NOMO-1 treated with dmso at 0.1 percent for 144 hours (cell line): ENCODE measurements around the gene LRP5.
A peak's percentile ranks its signal among the peaks of the same experiment; 100 is the strongest.
"Not testable (repeated sequence)": the region's sequence is repeated elsewhere in the genome, so short reads cannot be mapped to it uniquely, and the experiment has no call there.

Experiments used
- DNase-seq: peaks from one replicate; lab custom pipeline; 2025; ENCODE audit not compliant: unreplicated experiment; lab: John Stamatoyannopoulos, UW

LRP5 gene

DNA sequence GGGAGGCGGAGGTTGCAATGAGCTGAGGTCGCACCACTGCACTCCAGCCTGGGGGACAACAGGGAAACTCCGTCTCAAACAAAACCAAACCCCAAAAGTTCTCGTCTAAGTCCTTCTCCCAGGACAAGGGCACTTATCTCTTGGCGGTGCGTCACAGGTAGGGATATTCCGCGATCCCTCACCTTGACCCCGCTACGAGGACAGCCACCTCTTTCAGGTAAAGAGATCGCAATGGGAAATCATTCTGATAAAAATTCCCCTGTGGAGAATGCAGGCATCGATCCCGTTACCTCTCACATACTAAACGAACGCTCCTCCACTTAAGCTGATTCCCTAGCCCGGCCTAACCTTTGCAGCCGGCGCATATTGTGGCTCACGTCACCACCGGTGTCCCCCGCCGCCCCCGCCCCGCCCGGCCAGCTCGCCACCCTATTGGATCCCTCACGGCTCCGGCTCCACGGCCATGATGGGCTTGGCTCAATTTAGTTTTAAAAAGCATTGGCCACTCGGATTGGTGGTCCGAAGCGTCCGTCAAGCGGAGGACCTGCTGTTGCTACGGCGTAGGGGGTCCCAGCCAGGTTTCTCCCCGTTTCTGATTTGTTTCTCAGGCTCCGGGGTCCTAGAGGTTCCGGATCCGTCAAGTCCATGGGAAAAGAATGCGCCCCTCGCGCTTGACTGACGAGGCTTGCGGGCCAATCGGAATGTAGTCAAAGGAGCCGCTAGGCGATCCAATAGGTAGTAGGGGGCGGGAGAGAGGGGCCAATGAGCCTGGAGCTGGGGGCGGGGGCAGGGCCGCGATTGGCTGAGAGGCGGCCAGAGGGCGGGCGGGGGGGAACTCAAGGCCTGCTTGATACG lies 147.7 kb downstream of the LRP5 start:
- peak; percentile 98 for DNase-seq

DNA sequence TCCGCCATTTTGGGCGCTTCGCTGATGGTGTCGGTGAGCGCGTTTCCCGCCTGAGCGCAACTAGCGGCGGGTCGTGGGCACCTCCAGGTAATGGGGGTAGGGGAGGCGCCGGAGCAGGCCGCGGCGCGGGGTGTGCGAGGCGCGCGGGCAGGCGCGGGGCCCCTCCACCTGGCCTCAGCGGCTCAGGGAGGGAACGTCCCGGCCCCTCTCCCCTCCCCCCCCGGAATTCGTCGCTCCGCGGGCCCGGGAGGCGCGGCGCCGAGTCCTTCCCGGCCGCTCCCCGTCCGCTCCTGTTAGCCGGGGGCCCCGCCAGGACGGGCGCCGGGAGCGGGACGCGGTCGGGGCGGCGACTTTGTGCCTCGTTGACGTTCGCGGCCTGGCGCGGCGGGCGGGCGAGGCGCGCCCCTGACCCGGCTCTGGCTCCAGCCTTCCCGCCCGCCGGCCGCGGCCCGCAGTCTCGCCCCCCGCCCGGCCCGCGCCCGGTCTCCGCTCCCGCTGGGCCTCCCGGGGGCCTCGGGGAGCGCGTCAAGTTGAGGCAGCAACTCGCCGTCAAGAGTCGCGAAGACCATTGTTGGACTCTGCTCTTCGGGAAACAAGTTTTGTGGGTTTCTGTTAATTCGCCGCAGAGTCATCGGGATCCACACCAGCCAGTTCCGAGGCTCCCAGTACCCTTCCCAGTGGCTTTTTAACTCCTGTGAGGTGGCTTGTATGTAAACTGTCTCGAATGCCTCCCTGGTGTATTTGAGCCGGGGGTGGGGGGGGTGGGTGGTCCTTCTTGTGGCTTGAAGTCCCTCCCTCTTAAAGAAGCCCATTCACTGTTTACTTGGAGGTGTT lies 148.6 kb downstream of the LRP5 start, which contains the start of gene PPP6R3:
Gene PPP6R3, plus strand, starts transcription at position 12 of the 834 bp plus-strand sequence. CDS start 76,913 bp downstream, outside the sequence.
- no peak for DNase-seq

DNA sequence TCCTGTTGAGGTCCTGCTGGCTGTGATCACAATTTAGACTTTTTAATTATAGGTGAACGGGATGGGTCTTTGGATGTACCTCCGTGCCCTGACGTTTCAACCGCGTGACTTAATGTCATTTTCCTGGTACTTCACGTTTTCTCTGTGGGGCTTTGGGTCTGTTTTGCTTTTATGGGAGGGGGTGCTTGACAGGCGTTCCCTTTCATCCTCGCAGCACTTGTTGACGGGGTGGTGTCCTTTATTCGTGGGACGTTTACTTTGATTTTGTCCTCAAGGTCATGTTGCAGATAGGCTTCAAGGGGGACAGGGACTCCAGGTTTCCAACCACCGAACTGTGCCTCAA lies 149.2 kb downstream of the LRP5 start:
- no peak for DNase-seq

DNA sequence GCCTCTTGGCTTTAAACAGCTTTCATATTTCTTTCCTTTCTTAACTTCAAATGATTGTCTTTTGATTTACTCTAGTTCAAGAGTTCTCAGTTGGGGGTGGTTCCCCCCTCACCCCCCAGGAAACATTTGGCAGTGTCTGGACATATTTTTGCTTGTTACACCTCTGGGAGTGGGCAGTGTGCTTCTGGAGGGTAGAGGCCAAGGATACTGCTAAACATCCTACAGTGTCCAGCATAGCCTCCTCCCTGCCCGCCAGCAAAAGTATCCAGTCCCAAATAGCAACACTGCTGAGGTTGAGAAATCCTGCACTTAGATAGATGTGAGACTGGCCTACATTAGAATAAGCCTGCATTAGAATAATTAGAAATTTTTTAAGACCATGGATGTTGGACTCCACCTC lies 151.3 kb downstream of the LRP5 start:
- DNase-seq = no peak

DNA sequence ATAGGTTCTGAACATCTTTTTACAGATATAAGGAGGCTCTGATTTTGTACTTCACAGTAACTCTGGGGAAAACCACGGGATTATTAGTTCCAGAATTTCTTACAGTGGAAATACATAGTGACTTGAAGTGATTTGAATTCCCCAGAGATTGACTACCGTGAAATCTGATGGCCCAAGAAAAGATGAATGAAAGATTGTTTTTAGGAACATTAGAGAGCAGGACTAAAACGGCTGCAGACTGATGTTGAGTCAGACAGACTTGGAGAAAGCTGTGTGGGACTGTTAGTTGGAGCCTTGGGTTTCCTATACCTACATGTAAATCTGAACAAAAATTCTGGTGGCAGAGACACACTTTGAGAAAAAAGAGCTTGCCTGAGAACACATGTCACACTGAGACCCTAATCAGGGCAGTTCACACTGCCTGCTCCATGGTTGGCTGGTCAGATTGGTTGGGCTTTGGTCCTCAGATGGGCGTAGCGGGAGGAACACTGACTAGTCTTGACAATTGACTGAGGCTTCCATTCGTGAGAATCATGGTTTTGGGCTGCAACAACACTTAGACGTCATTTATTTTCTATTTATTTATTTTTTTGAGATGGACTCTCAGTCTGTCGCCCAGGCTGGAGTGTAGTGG lies 154.9 kb downstream of the LRP5 start:
- DNase-seq = no peak

DNA sequence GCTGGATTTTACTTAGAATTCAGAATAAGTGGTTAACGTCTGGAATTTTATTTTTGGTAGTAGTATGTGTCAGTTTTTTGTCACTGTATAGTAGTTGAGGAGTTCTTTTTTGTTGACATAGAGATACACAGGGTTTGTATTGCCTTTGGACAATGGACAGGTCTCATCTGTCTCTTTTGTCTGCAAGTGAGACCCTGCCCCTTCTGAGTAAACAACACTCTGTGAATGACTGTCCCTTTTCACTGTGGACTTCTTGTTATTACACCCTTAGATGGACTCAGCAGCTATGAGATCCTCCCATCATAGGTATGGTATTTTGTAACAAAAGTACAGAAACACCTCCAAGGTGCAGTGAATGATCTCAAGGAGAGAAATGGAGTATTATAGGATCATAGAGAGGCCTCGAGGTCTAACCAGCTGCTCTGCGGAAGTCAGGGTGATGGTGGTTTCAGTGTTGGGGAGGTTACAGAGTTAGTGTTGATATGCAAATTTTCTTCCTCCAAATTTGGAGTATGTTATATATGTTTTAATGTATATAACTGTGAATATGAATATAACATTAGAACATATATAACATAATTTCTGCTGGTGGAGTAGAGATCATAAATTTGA lies 155.9 kb downstream of the LRP5 start:
- no peak for DNase-seq

DNA sequence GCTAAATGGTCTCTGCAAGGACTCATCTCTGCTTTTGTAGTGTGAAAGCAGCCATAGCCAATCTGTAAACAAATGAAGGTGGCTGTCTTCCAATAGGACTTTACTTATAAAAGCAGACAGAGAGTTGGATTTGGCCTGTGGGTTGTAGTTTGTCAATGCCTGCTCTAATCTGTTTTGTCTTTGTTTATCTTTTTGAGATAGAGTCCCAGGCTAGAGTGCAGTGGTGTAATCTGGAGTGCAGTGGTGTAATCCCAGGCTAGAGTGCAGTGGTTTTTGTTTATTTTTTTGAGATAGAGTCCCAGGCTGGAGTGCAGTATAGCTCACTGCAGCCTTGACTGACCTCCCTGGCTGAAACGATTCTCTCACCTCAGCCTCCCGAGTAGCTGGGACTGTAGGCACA lies 156.7 kb downstream of the LRP5 start:
- no peak for DNase-seq

DNA sequence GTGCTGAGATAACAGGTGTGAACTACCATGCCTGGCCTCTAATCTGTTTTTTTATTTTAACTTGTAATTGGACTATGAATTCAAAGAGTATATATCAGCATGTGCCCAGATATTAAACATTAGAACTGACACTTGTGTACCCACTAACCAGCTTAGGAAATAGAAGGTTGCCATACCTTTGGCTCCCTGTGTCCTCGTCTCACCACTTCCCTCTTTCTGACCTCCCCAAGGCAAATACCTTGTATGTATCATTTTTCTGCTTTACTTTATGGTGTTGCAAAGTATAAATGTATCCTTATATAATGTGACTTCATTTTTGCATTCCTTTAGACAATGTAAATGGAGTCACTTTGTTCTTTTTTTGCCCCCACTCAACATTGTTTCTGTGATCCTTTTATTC lies 157.3 kb downstream of the LRP5 start:
- DNase-seq = no peak

DNA sequence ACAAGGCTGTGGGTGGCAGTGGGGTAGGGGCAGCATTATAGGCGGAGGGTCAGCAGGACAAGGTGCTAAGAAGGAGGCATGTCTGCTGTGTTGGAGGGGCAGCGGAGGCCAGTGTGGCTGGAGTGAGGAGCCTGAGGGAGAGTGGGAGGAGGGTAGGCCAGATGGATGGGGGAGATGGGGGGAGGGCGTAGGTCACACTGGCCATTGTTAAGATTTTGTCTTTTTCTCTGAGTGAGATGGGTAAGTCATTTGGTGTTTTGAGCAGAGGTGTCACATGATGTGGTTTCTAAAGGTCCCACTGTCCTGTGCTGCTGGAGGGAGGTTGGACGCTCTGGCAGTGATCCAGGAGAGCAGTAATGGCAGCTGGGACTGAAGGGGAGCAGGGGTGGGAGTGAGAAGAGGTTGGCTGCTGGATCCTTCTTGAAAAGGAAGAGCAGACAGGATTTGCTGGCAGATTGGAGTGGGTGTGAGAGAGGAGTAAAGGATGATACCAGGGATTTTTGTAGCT lies 158.0 kb downstream of the LRP5 start:
- no peak for DNase-seq

DNA sequence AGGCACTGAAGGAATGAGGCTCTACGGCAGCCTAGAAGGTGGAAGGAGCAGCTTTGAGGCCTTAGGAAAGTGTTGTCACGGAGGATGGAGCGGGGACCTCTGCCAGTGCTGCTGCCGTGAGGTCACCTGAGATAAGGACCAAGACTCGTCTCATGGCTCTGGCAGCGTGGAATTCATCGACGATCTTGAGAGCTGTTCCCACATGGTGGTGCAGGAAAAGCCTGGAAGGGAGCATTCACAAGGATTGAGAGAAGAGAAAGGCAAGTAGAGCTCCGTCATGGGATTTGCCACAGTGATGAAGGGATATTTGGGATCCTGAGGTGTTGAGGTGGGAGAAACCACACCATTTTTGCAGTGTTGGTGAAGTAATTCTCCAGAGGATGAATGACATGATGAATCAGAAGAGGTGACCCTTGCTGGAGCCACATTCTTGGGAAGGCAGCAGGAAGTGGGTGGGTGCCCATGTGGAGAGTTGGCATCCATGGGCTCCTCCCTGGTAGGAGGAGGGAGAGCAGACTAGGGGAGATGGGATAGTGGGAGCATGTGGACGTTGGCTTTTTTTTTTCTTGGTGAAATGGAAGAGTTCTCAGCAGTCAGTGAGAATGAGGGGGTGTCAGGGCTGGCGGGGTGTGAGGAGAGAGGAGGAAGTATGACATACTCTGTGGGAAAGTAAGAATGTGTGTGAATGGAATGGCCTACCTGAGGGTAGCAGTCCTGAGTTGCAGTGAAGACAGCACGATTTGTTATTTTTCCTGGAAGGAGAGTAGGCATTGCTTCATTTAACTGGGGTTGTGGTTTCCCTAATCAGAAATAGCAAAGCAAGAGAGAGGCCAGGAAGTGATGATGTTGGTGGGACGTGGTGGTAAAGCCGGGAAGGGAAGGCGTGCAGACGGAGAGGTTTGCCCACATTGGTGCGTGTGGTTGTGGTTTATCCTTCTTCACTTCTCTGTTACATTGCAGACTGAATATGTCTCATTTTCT lies 159.3 kb downstream of the LRP5 start:
- peak; percentile 61 for DNase-seq

DNA sequence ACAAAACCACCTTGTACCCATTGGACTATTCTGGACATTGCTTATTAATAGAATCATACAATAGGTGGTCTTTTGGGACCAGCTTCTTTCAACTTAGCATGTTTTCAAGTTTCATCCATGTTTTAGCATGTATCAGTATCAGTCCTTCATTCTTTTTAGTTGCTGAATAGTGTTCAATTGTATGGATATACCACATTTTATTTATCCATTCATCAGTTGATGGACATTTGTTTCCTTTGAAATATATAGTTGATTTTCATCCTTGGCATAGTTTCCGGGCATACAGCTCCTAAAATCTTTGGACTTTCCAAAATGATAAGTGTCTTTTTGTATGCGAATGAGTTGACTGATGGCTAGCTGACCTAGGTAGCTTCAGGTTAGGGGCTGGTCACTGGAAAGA lies 160.4 kb downstream of the LRP5 start:
- DNase-seq = no peak

DNA sequence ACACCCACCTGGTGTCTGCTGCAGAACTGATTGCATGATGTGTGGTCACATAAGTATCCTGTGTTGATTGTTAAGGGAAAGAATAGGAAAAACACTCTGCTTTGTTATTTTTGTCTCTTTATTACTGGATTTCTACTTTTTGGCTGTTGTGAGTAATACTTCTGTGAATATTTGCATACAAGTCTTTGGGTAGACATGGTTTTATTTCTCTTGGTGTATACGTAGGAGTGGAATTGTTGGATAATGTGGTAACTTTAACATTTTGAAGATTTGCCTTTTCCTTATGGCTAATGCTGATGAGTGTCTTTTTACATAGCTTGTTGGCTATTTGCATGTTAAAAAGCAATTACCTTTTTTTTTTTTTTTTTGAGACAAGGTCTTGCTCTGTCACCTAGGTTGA lies 161.3 kb downstream of the LRP5 start:
- no peak for DNase-seq

DNA sequence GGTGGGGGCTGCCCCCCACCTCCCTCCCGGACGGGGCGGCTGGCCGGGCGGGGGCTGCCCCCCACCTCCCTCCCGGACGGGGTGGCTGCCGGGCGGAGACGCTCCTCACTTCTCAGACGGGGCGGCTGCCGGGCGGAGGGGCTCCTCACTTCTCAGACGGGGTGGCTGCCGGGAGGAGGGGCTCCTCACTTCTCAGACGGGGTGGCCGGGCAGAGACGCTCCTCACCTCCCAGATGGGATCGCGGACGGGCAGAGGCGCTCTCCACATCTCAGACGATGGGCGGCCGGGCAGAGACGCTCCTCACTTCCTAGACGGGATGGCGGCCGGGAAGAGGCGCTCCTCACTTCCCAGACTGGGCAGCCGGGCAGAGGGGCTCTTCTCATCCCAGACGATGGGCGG lies 163.2 kb downstream of the LRP5 start:
- DNase-seq = not testable (repeated sequence)

DNA sequence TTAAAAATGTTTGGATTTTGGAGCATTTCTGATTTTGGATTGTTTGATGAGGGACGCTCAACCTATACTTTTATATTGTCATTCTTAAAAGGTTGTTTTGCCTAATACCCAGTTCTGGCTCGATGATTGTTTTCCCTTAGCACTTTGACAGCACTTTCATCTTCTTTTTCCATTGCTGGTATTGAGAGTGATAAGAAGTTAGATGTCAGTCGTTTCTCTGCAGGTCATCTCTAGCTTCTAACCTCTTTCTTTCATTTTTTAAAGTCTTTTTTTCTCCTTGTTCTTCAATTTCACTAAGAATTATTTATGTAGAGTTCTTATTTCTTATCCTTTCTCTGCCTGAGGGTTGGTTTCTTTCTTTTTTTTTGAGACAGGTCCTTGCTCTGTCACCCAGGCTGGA lies 167.0 kb downstream of the LRP5 start:
- DNase-seq = no peak

DNA sequence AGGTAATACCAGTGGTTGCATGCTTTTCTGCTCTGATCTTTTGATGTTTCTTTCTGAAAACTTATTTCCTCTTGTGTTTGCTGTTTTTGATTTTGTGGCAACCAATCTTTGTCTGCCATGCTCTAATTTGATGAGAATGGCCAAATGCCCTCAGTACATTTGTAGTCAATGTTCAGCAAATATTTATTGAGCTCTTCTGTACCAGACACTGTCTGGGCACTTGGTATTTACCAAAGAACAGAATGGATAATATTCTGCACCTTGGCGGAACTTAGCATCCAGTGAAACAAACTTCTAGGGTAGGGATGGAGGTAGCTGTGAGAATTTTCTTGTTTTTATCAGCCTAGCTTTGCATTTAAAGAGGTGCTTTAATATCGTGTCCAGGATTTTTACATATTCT lies 167.8 kb downstream of the LRP5 start:
- DNase-seq = no peak

DNA sequence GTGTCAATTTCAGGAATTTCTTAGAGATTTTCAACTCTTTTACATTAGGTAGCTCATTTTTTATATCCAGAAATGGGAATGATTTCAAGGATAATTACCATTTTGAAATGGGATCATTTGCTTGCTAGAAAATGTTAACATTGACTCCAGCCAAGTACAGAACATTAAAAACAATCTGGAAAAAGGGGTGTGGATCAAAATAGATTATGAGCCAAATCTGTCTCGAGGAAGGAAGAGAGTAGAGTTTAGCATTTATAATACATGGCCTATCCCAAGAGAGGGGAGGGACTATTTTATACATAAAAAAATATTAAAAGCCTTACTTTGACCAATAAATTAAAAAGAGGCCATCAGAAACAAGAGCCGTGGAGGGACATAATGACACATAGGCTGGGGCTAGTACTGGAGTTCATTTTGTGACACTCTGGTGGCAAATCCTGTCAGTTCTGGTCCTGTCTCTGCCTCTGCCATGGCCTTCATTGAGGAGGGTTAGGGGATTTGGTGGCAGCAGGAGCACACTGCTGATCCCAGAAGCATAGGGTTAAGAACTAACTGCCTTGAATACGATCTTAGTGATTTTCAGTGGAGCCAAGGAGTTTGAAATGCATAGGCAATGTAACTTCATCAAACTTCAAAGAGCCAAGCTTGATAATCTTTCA lies 168.6 kb downstream of the LRP5 start:
- no peak for DNase-seq

DNA sequence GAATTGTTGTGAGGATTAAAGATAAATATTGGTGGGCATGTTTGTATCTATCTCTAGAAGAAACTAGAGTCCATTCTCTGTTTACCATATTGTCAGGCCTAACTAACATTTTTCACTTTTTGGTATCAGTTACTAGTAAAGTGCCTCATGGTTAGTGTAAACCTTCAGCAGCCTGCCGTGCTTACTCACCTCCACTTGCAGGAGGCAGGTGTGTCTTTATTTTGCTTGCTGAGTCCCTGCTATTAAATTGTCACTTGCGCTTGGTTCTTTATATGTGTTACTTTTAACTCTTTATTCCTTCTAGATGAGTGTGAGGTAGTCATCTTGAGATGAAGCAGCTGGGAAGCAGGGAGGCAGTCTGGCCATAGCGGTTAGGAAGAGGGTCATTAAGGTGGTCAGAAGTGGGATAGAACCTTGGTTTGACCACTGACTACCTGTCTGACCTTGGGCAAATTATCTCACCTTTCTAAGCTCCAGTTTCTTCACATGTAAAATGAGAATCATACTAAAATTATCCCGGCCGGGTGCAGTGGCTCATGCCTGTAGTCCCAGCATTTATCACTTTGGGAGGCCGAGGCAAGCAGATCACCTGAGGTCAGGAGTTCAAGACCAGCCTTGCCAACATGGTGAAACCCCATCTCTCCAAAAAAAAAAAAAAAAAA lies 169.3 kb downstream of the LRP5 start:
- DNase-seq = no peak

DNA sequence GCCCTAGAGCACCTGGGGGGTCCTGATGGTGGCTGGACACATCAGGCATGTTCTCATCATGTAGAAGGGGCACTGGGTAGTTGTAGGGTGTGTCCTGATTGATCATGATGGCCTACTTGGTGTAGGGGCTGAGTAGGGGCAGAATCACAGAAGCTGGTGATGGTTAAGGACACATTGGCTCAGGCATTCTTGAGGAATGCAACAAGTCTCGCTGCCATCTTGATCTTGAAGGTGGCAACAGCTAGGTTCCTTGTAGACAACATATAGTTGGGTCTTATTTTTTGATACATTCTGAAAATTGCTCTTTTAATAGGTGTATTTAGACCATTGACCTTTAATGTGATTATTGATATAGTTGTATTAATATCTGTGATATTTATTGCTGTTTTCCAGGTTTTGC lies 176.2 kb downstream of the LRP5 start:
- no peak for DNase-seq

DNA sequence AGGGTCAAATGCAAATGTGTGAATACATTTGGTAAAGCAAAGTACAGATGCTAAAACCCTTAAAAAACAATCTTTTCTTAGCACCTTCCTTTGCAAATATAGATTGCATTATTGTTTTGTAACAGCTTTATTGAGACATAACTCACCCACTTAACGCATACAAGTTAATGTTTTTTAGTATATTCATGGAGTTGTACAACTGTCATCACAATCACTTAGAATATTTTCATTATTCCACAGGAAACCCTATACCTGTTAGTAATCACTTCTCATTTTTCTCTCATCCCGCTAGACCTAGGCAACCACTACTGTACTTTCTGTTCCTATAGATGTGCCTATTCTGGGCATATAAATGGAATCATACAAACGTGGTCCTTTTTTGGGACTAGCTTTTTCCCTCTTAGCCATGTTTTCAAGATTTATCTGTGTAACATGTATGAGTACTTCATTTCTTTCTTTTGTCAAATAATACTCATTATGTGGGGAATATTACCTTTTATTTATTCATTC lies 182.9 kb downstream of the LRP5 start:
- no peak for DNase-seq
